Mucosa of gallbladder (tissue), 1 donor: ENCODE data around the gene KIF3B. TPM values are rescaled to one million over a fixed set of nuclear protein-coding genes. Genes with fewer than 3 reads are reported as not detected.
"Not testable (repeated sequence)": the region's sequence is repeated elsewhere in the genome, so short reads cannot be mapped to it uniquely, and the experiment has no call there.

ENCODE experiments used
- DNase-seq: peaks from one replicate; pipeline ENCODE4 v3.0.0-alpha.2; 2020; ENCODE audit warnings: low spot score
- total RNA-seq: library from RNA; stranded (reverse); gene quantifications from one replicate; pipeline ENCODE4 v1.2.1, GENCODE V29; 2021
- donor health status: DM: no; HTN: no; CAD: no.

KIF3B gene
- total RNA-seq, 1 donor from 2014 or later = 59.6 TPM

DNA sequence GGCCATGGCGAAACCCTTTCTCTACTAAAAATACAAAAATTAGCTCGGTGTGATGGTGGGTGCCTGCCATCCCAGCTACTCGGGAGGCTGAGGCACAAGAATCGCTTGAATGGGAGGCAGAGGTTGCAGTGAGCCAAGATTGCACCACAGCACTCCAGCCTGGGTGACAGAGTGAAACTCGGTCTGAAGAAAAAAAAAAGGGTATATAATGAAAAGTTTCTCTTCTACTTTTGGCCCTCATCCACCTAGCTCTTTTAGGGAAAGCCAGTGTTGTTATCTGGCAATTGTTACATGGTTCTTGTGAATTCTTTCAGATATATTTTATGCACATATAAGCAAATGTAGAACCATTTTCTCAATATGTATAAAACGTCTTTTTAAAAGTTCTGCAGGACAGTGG lies 19.0 kb downstream of the KIF3B start:
- DNase-seq = no peak

- peak; percentile 62 for DNase-seq
Observed at GRCh38 chr20:32296819-32297420, 19.5 kb downstream of the KIF3B start.

- DNase-seq = no peak
Observed at GRCh38 chr20:32297439-32297838, 20.0 kb downstream of the KIF3B start.

DNA sequence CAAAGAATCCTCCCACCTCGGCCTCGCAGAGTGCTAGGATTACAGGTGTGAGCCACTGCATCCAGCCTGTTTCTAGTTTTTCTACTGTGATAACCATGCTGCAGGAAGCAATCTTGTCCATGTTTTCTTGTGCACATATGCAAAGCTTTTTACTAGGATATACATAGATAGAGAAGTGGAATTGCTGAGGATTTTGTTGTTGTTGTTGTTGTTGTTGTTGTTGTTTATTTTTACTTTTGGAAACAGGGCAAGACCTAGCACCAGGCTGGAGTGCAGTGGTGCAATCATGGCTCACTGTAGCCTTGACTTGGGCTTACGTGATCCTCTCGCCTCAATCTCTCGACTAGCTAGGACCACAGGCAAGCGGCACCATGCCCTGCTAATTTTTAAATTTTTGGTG lies 23.2 kb downstream of the KIF3B start:
- DNase-seq = no peak

GRCh38 chr20:32301719-32302506 lies 24.5 kb downstream of the KIF3B start:
- DNase-seq = no peak

DNA sequence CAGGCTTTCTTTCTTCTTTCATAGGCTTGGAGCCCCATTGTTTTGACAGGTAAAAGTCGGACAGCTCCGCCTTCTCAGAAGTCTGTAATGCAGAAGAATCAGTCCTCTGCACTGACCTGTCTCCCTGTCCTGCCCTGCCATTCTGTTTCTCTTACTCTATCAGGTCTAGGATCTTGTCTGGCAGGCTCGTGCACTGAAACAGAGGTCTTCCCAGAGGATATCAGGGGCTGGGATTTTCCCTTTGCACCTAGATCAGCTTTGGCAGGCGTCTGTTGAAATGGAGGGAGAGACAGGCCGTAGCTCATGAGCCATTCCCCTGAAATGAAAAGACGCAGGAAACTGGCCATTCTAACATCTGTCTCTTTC lies 25.0 kb downstream of the KIF3B start:
- no peak for DNase-seq

DNA sequence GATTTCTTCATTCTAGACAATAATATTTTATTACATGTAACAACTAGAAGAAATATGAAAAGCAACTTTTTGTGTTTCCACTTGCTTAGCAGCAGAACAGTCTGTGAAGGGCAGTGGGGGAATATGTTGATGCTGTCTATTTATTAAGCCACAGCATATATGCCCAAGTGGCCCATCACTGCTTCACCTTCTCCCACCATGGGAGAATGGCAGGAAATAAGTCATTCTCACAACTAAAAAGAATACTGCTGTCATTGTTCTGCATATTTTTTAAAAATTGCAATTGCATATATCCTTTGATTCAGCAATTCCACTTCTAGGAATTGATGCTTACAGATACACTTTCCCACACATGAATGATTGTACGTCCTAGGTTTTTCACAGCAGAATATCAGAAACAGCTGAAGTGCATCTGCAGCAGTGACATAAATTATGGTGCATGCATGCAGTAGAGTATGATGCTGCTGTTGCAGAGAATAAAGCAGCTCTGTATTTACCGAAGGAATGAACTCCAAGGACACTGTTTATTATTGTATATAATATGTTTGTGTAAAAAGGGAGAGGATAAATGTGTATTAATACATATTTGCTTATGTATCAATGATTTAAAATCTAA lies 26.8 kb downstream of the KIF3B start:
- no peak for DNase-seq

DNA sequence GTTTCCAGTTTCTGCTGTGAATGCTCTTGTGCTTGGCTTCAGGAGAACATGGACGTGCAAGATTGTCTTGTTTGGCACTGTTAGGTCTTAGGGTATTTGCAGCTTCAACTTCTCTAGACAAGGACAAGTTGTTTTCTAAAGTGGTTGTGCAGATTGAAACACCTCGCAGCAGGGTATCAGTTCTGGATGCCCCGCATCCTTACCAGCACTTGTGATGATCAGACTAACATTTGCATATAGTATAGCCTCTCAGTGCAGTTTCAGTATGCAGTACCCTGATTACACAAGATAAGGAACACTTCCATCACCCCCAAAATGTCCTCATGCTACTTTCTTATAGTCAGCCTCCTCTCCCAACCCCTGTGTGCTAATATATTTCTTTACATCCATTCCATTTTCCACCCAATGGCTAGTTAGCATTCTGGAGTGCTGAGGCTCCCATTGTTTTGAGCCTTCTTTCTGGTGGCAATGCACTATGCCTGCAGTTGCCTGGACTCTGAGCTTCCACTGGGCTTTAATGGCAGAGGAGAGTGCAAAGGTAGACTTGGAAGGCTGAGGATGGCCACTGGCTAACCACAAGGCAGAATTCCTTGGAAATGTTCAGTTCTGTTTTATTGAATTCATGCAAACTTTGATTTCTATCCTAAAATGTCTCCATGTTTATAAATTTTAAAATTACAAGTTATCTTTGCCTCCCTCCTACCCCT lies 35.4 kb downstream of the KIF3B start:
- no peak for DNase-seq

DNA sequence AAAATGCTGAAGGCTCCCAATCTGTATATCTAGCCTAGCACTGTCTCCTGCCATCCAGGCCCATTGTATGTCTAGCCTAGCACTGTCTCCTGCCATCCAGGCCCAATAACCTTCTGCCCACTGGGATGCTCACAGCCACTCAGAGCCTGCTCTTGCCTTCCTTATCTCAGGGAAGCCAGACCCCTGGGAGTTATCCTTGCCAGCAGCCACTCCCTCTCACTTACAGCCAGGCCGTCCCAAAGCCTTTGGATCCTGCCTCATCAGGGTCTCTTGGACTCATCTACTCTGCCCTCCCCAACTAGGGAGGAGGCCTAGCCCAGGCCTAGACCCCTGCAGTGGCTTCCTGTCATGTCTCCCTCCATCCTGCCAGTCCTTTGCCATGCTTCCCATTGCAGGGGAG lies 37.3 kb downstream of the KIF3B start:
- DNase-seq = no peak

DNA sequence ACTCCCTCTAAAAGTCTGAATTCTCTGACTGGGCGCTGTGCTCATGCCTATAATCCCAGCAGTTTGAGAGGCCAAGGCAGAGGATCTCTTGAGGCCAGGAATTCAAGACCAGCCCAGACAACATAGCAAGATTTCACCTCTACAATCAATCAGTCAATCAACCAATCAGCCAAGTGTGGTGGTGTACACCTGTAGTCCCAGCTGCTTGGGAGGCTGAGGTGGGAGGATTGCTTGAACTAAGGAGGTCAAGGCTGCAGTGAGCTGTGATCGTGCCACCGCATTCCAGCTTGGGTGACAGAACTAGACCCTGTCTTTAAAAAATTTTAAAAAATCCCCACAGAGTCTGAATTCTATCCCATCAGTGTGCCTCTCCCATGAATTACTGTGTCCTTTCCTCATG lies 37.9 kb downstream of the KIF3B start:
- DNase-seq = no peak

DNA sequence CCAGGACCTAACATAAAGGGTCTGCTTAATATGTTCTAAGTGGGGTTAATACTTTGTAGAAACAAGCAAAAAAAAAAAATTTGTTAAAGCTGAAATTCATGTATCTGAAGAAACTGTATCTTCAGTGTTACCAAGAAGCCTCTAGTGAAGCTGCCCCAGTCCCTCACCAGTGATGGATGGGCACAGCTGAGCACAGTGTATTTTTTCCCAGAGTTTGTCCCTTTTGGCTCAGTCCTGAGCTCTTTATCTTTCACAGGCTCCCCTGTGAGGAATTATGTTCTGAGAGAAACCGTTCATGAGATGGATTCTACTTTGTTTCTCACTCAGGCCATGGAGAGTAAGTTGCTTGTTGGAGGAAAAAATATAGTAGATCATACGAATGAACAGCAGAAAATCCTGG lies 38.4 kb downstream of the KIF3B start:
- DNase-seq = no peak

GRCh38 chr20:32316667-32317066 lies 39.2 kb downstream of the KIF3B start:
- no peak for DNase-seq

- no peak for DNase-seq
Observed at GRCh38 chr20:32319100-32319499, 41.6 kb downstream of the KIF3B start.

- DNase-seq = no peak
Observed at GRCh38 chr20:32320305-32320704, 42.9 kb downstream of the KIF3B start.

DNA sequence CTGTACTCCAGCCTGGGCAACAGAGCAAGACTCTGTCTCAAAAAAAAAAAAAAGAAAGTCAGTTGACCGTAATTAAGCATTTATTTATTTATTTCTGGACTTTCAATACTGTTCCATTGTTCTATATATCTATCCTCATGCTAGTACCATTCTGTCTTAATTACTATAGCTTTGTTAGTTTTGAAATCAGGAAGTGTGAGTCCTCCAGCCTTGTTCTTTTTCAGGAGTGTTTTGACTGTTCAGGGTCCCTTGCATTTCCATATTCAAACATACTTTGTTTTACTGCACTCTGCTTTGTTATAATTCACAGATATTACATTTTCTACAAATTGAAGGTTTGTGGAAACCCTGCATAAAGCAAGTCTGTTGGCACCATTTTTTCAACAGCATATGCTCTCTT lies 43.9 kb downstream of the KIF3B start:
- no peak for DNase-seq

GRCh38 chr20:32322260-32322659 lies 44.8 kb downstream of the KIF3B start:
- DNase-seq = not testable (repeated sequence)

- DNase-seq = not testable (repeated sequence)
Observed at GRCh38 chr20:32323761-32324160, 46.3 kb downstream of the KIF3B start.

- peak; percentile 49 for DNase-seq
Observed at GRCh38 chr20:32325706-32326503, 48.5 kb downstream of the KIF3B start.

DNA sequence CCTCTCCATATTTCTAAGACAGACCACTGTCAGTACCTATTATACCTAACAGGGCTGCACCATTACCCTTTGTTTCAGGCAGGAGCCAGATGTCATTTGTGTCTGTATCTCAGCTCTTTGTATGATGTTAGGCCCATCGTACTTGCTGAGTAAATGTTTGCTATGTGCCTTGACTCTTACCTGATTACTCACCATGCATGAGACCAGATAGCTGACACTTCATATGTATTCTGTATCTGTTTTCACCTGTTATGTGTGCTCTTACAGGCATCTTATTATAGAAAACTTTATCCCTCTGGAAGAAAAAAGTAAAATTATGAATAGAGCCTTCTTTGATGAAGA lies 49.0 kb downstream of the KIF3B start:
- DNase-seq = no peak

- no peak for DNase-seq
Observed at GRCh38 chr20:32327087-32327681, 49.7 kb downstream of the KIF3B start.

GRCh38 chr20:32329817-32330554 lies 52.5 kb downstream of the KIF3B start:
- no peak for DNase-seq
